WTC11 (cell line): ENCODE results near the gene OTUB2.

Experiments used
- NFE2L1 ChIP-seq: sonication (generic); formaldehyde crosslinking; IDR thresholded peaks from 2 replicates; pipeline ENCODE4 v1.8.1; 2023; ENCODE audit warnings: missing genetic modification reagents
- ZBTB21 ChIP-seq: sonication (generic); formaldehyde crosslinking; IDR thresholded peaks from 2 replicates; pipeline ENCODE4 v1.8.1; 2023; ENCODE audit warnings: mild to moderate bottlenecking, missing genetic modification reagents, borderline replicate concordance
- TF ChIP-seq, protein P1 (sequence below): fragments of 200-600 bp; IDR thresholded peaks from 2 replicates; pipeline ENCODE4 v1.8.0; 2022; ENCODE audit warnings: antibody characterized with exemption
- TF ChIP-seq, protein P2 (sequence below): sonication (generic); formaldehyde crosslinking; IDR thresholded peaks from 2 replicates; pipeline ENCODE4 v1.8.1; 2023; ENCODE audit warnings: mild to moderate bottlenecking, missing genetic modification reagents

DNA sequence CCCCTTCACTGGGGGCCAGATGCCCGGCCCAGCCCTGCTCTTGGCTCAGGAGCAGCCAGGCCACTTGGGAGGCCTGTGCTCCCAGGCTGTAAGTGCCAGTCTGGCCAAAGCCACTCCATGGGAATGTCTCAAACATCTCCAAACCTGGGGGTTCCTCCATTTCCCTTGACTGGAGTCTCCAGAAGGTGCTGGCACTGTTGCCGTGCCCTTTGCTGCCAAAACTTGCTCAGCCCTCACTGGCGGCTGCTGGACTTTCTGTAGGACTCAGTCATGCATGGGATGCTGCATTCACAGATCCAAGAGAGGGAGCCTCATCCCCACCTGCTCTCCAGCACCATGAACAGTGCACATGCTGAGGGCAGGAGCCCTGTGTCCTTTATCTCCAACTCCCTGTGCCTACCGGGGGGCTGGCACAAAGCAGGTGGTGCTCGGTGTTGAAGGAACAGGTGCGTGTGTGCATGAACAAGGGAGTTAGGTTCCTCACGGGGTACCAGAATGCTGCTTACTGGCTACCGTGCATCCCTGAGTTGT lies 9.6 kb upstream of the OTUB2 start:
- TF ChIP-seq, protein P1, sequence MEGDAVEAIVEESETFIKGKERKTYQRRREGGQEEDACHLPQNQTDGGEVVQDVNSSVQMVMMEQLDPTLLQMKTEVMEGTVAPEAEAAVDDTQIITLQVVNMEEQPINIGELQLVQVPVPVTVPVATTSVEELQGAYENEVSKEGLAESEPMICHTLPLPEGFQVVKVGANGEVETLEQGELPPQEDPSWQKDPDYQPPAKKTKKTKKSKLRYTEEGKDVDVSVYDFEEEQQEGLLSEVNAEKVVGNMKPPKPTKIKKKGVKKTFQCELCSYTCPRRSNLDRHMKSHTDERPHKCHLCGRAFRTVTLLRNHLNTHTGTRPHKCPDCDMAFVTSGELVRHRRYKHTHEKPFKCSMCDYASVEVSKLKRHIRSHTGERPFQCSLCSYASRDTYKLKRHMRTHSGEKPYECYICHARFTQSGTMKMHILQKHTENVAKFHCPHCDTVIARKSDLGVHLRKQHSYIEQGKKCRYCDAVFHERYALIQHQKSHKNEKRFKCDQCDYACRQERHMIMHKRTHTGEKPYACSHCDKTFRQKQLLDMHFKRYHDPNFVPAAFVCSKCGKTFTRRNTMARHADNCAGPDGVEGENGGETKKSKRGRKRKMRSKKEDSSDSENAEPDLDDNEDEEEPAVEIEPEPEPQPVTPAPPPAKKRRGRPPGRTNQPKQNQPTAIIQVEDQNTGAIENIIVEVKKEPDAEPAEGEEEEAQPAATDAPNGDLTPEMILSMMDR = no peak
- TF ChIP-seq ZBTB21 (CRISPR knock-in tag) (no peak), NFE2L1 (no peak)
- TF ChIP-seq, protein P2, sequence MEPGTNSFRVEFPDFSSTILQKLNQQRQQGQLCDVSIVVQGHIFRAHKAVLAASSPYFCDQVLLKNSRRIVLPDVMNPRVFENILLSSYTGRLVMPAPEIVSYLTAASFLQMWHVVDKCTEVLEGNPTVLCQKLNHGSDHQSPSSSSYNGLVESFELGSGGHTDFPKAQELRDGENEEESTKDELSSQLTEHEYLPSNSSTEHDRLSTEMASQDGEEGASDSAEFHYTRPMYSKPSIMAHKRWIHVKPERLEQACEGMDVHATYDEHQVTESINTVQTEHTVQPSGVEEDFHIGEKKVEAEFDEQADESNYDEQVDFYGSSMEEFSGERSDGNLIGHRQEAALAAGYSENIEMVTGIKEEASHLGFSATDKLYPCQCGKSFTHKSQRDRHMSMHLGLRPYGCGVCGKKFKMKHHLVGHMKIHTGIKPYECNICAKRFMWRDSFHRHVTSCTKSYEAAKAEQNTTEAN (CRISPR knock-in tag) = no peak
